ENCODE measurements around the gene TENT5A. TPM values are rescaled to one million over a fixed set of nuclear protein-coding genes. Genes with fewer than 3 reads are reported as not detected.

The TENT5A gene
- total RNA-seq, 1 donor from 2014 or later = 26.6 TPM

DNA sequence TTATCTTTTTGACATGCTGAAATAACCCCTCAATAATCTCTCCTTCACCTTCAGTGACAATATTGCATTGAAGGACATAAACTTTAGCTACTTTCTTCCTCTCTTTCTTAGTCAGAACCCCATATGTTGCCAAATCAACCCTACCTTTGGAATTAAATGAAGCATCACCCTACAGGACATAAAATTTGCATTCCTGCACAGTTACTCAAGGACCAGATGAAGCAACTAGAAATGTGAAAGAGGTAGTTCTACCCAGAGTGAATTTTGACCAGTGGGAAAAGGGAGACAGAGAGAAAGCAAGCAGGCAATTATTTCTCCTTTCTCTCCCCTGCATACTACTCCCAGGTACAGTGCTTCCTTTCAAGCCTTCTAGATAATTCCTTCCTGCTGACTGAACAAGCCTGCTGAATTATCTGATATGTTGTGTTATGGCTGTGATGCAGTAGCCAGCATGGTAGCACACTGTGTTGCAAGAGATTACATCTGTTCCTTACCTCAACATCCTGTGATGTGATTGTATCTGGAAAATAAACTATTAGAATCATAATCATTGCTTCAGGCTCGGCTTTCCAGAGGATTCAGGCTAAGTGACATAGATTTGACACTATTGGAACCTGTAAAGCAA lies 16.6 kb downstream of the TENT5A start:
- TF ChIP-seq, protein P1, sequence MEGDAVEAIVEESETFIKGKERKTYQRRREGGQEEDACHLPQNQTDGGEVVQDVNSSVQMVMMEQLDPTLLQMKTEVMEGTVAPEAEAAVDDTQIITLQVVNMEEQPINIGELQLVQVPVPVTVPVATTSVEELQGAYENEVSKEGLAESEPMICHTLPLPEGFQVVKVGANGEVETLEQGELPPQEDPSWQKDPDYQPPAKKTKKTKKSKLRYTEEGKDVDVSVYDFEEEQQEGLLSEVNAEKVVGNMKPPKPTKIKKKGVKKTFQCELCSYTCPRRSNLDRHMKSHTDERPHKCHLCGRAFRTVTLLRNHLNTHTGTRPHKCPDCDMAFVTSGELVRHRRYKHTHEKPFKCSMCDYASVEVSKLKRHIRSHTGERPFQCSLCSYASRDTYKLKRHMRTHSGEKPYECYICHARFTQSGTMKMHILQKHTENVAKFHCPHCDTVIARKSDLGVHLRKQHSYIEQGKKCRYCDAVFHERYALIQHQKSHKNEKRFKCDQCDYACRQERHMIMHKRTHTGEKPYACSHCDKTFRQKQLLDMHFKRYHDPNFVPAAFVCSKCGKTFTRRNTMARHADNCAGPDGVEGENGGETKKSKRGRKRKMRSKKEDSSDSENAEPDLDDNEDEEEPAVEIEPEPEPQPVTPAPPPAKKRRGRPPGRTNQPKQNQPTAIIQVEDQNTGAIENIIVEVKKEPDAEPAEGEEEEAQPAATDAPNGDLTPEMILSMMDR (IDR thresholded peaks at IDR 0.05) = no peak
- no peaks in the 10 kb centered on the region for H3K9me3 ChIP-seq
- no peaks in the 10 kb centered on the region for H3K36me3 ChIP-seq
- DNase-seq = no peak
- no peak overlapping the region for H3K4me3 ChIP-seq
- intact Hi-C loops (cut with DNase I) = no loop called here
- no peak overlapping the region for H3K27ac ChIP-seq
- H3K4me1 ChIP-seq = peaks cover 9% of the 10 kb centered on the region
- no peak for ATAC-seq
- H3K27me3 ChIP-seq (ENCODE audit: low read depth) = no peaks in the 10 kb centered on the region

- Histone ChIP-seq H3K27ac (no peak overlapping the region), H3K9me3 (no peaks in the 10 kb centered on the region), H3K4me1 (peaks cover 6% of the 10 kb centered on the region), H3K27me3 (ENCODE audit: low read depth) (no peaks in the 10 kb centered on the region), H3K36me3 (no peaks in the 10 kb centered on the region), H3K4me3 (no peak overlapping the region)
- intact Hi-C loops (cut with DNase I) = no loop called here
- TF ChIP-seq, protein P1 (IDR thresholded peaks at IDR 0.05) = no peak
- ATAC-seq = no peak
- no peak for DNase-seq
Measured at GRCh38 chr6:81734500-81735150, 17.9 kb downstream of the TENT5A start.

GRCh38 chr6:81734081-81734480 lies 18.4 kb downstream of the TENT5A start:
- Histone ChIP-seq H3K4me3 (no peak overlapping the region), H3K27me3 (ENCODE audit: low read depth) (no peaks in the 10 kb centered on the region), H3K4me1 (peaks cover under 1% of the 10 kb centered on the region), H3K9me3 (no peaks in the 10 kb centered on the region), H3K27ac (no peak overlapping the region), H3K36me3 (no peaks in the 10 kb centered on the region)
- TF ChIP-seq, protein P1 (IDR thresholded peaks at IDR 0.05) = peak; percentile 10
- intact Hi-C loops (cut with DNase I) = no loop called here
- DNase-seq = no peak
- ATAC-seq = no peak

DNA sequence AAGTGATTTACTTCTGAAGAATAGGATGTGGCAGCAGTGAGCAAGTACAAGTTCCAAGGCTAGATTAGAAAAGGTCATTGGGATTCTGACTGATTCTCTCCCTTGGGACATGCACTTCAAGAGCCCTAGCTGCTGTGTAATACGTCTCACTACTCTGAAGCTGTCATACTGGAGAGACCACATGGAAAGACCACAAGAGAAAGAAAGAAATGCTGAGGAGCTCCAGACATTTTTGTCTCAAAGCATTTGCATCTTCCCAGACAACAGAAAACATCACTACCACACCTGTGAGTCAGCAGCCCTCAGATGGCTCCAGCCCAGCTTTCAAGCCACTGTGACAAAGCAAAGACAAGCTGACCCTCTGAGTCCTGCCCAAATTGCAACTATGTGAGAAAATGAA lies 20.7 kb downstream of the TENT5A start:
- intact Hi-C loops (cut with DNase I) = no loop called here
- Histone ChIP-seq H3K36me3 (no peaks in the 10 kb centered on the region), H3K4me3 (no peak overlapping the region), H3K27me3 (ENCODE audit: low read depth) (no peaks in the 10 kb centered on the region), H3K4me1 (no peaks in the 10 kb centered on the region), H3K9me3 (no peaks in the 10 kb centered on the region), H3K27ac (no peak overlapping the region)
- DNase-seq (no peak), ATAC-seq (no peak)
- TF ChIP-seq, protein P1 (IDR thresholded peaks at IDR 0.05) = no peak

GRCh38 chr6:81727876-81728517 lies 24.5 kb downstream of the TENT5A start:
- Histone ChIP-seq H3K36me3 (no peaks in the 10 kb centered on the region), H3K4me1 (no peaks in the 10 kb centered on the region), H3K4me3 (no peak overlapping the region), H3K9me3 (no peaks in the 10 kb centered on the region), H3K27ac (no peak overlapping the region), H3K27me3 (ENCODE audit: low read depth) (no peaks in the 10 kb centered on the region)
- ATAC-seq (no peak), DNase-seq (no peak)
- TF ChIP-seq, protein P1 (IDR thresholded peaks at IDR 0.05) = no peak
- intact Hi-C loops (cut with DNase I) = no loop called here

Data from lower lobe of right lung (tissue), 2 donors.